GM10266 (cell line): ENCODE measurements around the gene ZFAND4.
"Not testable (repeated sequence)": the region's sequence is repeated elsewhere in the genome, so short reads cannot be mapped to it uniquely, and the experiment has no call there.

Source experiments
- DNase-seq: peaks from one replicate; pipeline ENCODE4 v3.0.0; 2012; ENCODE audit errors: extremely low spot score
- TF ChIP-seq, protein P1 (sequence below): IDR thresholded peaks from 2 replicates; pipeline ENCODE4 v1.5.1; 2012; ENCODE audit warnings: mild to moderate bottlenecking, low read depth; ENCODE audit not compliant: control insufficient read depth, insufficient read depth; ENCODE audit errors: missing control alignments

The ZFAND4 gene

DNA sequence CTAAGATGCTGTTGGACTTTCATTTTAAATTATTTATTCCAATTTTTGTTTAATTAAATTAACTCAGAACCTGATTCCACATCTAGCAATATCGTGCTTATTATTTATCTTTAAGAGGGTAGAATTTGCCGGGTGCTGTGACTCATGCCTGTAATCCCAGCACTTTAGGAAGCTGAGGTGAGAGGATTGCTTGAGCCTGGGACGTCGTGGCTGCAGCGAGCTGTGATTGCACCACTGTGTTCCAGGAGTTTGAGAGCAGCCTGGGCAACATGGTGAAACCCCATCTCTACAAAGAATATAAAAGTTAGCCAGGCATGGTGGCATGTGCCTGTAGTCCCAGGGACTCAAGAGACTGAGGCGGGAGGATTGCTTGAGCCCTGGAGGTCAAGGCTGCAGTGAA, 47.8 kb downstream of the ZFAND4 start:
- TF ChIP-seq, protein P1, sequence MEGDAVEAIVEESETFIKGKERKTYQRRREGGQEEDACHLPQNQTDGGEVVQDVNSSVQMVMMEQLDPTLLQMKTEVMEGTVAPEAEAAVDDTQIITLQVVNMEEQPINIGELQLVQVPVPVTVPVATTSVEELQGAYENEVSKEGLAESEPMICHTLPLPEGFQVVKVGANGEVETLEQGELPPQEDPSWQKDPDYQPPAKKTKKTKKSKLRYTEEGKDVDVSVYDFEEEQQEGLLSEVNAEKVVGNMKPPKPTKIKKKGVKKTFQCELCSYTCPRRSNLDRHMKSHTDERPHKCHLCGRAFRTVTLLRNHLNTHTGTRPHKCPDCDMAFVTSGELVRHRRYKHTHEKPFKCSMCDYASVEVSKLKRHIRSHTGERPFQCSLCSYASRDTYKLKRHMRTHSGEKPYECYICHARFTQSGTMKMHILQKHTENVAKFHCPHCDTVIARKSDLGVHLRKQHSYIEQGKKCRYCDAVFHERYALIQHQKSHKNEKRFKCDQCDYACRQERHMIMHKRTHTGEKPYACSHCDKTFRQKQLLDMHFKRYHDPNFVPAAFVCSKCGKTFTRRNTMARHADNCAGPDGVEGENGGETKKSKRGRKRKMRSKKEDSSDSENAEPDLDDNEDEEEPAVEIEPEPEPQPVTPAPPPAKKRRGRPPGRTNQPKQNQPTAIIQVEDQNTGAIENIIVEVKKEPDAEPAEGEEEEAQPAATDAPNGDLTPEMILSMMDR = no peak
- no peak for DNase-seq

GRCh38 chr10:45614869-45615268, 57.7 kb downstream of the ZFAND4 start:
- DNase-seq = no peak
- TF ChIP-seq, protein P1 = no peak

DNA sequence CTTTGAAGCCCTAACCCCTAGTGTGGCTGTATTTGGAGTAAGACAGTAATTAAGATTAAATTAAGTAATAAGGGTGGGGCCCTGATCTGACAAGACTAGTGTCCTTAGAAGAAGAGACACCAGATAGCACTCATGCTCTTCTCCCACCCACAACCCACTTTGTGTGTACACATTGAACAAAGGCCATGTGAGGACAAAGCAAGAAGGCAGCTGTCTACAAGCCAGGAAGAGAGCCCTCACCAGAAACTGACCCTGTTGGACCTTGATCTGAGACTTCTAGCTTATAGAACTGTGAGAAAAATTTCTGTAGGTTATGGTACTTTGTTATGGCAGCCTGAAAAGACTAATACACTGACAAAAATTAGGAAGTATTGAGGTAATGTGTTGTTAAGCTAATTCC, 59.8 kb downstream of the ZFAND4 start:
- TF ChIP-seq, protein P1 = no peak
- no peak for DNase-seq

DNA sequence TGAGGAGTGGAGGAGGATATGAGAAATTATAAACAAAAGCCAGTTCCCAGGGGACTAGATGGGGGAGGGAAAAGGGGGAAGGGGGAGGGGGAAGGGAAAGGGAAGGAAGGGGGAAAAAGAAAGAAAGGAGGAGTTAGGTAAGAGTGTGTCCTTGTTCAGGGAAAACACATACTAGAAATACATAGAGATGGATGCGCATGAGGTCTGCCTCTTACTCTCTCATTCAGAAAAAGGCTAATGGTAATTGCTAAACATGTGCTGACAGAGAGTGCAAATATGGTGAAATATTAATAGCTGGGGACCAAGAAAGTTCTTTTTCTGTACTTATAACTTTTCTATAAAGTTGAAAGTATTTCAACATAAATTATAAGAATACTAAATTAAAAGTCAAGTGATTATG, 64.5 kb downstream of the ZFAND4 start:
- DNase-seq = no peak
- TF ChIP-seq, protein P1 = no peak

GRCh38 chr10:45607276-45607675, 65.3 kb downstream of the ZFAND4 start:
- no peak for DNase-seq
- TF ChIP-seq, protein P1 = no peak

DNA sequence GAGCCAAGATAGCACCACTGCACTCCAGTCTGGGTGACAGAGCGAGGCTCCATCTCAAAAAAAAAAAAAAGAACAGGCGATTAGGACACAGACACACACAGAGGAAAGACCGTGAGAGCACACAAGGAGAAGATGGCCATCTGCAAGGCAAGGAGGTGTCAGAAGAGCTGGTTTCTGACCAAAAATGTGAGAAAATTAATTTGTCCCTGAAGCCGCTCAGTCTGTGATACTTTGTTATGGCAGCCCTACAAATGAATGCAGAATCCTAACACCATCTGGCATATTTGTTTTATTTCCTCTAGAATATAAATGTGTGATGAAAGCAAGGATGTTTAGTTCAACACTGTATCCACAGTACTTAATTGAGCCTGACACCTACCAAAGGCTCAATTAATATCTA, 69.7 kb downstream of the ZFAND4 start:
- TF ChIP-seq, protein P1 = no peak
- no peak for DNase-seq

GRCh38 chr10:45602082-45602730, 70.4 kb downstream of the ZFAND4 start:
- DNase-seq = no peak
- TF ChIP-seq, protein P1 = no peak

DNA sequence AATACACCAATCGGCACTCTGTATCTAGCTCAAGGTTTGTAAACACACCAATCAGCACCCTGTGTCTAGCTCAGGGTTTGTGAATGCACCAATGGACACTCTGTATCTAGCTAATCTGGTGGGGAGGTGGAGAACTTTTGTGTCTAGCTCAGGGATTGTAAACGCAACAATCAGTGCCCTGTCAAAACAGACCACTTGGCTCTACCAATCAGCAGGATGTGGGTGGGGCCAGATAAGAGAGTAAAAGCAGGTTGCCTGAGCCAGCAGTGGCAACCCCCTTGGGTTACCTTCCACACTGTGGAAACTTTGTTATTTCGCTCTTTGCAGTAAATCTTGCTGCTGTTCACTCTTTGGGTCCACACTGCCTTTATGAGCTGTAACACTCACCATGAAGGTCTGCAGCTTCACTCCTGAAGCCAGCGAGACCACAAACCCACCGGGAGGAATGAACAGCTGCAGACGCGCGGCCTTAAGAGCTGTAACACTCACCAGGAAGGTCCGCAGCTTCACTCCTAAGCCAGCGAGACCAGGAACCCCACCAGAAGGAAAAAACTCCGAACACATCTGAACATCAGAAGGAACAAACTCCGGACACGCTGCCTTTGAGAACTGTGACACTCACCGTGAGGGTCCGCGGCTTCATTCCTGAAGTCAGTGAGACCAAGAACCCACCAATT, 71.2 kb downstream of the ZFAND4 start:
- not testable (repeated sequence) for DNase-seq

GRCh38 chr10:45600337-45601253, 72.0 kb downstream of the ZFAND4 start:
- DNase-seq = not testable (repeated sequence)
